ENCODE results near the gene NPPA.
"Not testable (repeated sequence)": the region's sequence is repeated elsewhere in the genome, so short reads cannot be mapped to it uniquely, and the experiment has no call there.

NPPA gene

GRCh38 chr1:11807133-11807532 lies 40.5 kb downstream of the NPPA start:
- DNase-seq (ENCODE audit: low spot score) = no peak

- DNase-seq (ENCODE audit: low spot score) = peak; percentile 67
Measured at GRCh38 chr1:11806307-11806936, 41.2 kb downstream of the NPPA start.

GRCh38 chr1:11805422-11806306 lies 41.9 kb downstream of the NPPA start, which contains the start of the genes CLCN6 and MTHFR:
Gene CLCN6, plus strand, starts transcription at chr1:11806191. Its CDS starts 72 bp downstream, at chr1:11806263.
Gene MTHFR, minus strand, starts transcription at chr1:11805964. Its CDS starts 2,848 bp downstream, at chr1:11803116.
- peak; percentile 99 for DNase-seq (ENCODE audit: low spot score)

- peak; percentile 46 for DNase-seq (ENCODE audit: low spot score)
Measured at GRCh38 chr1:11804666-11805421, 42.7 kb downstream of the NPPA start.

GRCh38 chr1:11803924-11804665 lies 43.5 kb downstream of the NPPA start:
- not testable (repeated sequence) for DNase-seq (ENCODE audit: low spot score)

- DNase-seq (ENCODE audit: low spot score) = no peak
Measured at GRCh38 chr1:11802973-11803885, 44.4 kb downstream of the NPPA start.

GRCh38 chr1:11802616-11802972 lies 45.0 kb downstream of the NPPA start:
- no peak for DNase-seq (ENCODE audit: low spot score)

- DNase-seq (ENCODE audit: low spot score) = no peak
Measured at GRCh38 chr1:11800756-11801433, 46.7 kb downstream of the NPPA start.

GRCh38 chr1:11800391-11800755 lies 47.2 kb downstream of the NPPA start:
- DNase-seq (ENCODE audit: low spot score) = no peak

GRCh38 chr1:11799896-11800295 lies 47.7 kb downstream of the NPPA start:
- no peak for DNase-seq (ENCODE audit: low spot score)

- no peak for DNase-seq (ENCODE audit: low spot score)
Measured at GRCh38 chr1:11799099-11799498, 48.5 kb downstream of the NPPA start.

- no peak for DNase-seq (ENCODE audit: low spot score)
Measured at GRCh38 chr1:11797525-11798216, 49.9 kb downstream of the NPPA start.

GRCh38 chr1:11796036-11796828 lies 51.4 kb downstream of the NPPA start:
- no peak for DNase-seq (ENCODE audit: low spot score)
